ENCODE measurements around the gene TRNT1. TPM values are rescaled to one million over a fixed set of nuclear protein-coding genes. Genes with fewer than 3 reads are reported as not detected.

TRNT1 gene
- total RNA-seq, 1 donor from 2014 or later, result 38.3 TPM

- intact Hi-C loops (cut with micrococcal nuclease), result no loop called here
Measured at GRCh38 chr3:3110749-3111361, 15.9 kb upstream of the TRNT1 start.

GRCh38 chr3:3113042-3113709 is 13.6 kb upstream of the TRNT1 start:
- intact Hi-C loops (cut with micrococcal nuclease), result no loop called here

DNA sequence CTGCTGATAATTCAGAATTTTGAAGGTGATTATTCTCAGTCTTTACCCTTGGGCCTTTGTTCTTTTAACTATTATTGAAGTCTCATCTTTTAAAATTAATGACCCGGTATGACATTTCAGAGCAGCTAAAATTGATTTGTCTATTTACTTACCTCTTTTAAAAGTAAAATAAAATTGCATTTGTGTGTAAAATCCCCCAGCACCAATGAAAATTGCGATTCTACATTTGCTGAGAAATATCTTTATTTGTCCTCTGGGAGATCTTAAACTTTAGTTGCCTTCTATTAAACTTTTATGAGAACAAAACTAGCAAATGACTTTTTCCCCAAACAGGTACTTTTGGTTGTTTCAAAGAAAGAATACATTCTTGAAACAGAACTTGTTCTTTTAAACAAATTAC is 9.1 kb upstream of the TRNT1 start:
- intact Hi-C loops (cut with micrococcal nuclease), result no loop called here

- intact Hi-C loops (cut with micrococcal nuclease), result no loop called here
Measured at GRCh38 chr3:3119393-3119851, 7.3 kb upstream of the TRNT1 start.

- intact Hi-C loops (cut with micrococcal nuclease), result loop anchor here (1.0 to 2.0 kb wide), 4 partner anchors 23 to 1997 kb away; partner anchors contain the start of genes ARL8B and ITPR1
Measured at GRCh38 chr3:3125977-3126376, 763 bp upstream of the TRNT1 start.

- intact Hi-C loops (cut with micrococcal nuclease), result loop anchor here (1.0 to 2.0 kb wide), 5 partner anchors 21 to 1995 kb away; partner anchors contain the start of genes ARL8B, CRBN and SETMAR
Measured at GRCh38 chr3:3127432-3128010, 781 bp downstream of the TRNT1 start.

DNA sequence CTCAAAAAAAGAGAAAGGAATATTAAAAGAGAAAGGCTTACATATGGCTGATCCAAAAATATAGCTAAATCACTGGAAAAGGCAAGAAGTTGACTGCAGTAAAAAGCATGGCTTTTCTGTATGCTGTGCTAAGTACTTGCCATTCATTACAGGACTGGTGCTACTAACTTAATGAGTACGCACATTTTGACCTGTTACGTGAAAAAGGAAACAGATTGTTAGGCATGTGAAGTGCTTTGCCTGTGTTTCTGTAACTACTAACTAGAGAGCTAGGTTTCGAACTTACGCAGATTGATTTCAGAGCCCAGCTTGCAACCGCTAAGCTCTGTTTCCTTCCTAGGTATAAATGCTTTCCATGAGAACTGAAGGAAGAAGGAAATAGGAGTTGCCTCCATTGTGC is 2.8 kb downstream of the TRNT1 start:
- intact Hi-C loops (cut with micrococcal nuclease), result no loop called here

DNA sequence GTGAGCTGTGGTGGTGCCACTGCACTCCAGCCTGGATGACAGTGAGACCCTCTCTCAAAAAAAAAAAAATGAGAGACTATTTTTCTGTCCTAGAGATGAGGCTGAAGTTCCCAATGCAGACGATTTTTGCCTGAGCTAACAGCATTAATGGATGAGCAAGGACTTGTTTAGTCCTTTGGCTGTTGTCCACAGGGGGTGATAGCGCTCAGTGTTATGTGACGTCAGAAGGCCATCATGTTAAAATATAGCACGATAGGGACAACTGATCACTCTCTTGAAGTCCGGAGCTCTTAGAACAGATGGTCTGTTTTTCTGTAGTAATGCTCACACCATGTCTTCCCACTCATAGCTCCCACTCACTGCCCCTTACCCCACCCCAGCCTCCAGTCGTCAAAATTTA is 6.8 kb downstream of the TRNT1 start:
- intact Hi-C loops (cut with micrococcal nuclease), result no loop called here

DNA sequence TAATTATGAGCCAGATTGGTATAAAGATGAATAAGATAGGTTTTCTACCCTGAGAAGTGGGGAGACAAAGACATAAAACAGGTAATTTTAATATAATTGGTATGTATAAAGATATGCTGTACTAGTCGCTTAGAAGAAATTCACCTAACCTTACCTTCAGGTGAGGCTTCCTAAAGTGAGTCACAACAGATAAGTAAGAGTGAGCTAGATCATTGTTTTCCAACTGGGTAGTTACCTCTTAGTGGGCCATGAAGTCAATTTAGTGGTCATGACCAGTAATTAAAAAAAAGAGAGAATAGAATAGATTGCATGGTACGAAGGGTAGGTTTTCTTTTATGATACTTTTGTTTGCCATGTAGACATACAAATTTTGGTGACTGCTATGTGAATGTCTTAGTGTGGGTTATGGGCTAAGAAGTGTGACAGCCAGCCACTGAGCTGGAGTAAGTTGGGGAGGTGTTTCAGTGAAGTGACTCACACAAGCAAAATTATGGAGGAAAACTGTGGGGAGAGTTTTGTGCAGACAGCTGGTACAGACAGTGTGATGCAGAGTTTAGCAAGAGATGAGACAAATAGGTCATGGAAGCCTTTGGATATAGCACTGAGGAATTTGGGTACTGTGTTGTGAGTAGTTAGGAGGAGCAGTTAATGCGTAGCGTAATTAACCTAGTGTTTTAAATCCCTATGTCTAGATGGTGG is 8.2 kb downstream of the TRNT1 start:
- intact Hi-C loops (cut with micrococcal nuclease), result no loop called here

DNA sequence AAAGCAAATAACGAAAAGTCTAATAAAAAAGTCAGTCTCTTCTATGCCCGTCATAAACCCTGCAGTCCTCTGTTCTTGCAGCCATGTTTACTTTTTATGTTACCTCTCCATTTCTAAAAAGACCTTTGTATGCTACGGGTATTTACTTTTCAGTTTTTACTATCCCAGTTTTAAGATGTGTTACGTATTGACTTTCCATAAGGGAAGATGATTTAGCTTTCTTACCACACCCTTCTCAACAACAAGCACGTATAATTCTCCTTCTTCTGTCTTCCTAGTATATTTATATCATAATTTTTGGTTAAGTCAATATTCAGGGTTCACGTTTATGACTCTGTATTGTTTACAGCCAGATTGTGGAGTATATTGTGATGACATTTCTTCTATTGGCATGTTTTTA is 10.8 kb downstream of the TRNT1 start:
- intact Hi-C loops (cut with micrococcal nuclease), result no loop called here

DNA sequence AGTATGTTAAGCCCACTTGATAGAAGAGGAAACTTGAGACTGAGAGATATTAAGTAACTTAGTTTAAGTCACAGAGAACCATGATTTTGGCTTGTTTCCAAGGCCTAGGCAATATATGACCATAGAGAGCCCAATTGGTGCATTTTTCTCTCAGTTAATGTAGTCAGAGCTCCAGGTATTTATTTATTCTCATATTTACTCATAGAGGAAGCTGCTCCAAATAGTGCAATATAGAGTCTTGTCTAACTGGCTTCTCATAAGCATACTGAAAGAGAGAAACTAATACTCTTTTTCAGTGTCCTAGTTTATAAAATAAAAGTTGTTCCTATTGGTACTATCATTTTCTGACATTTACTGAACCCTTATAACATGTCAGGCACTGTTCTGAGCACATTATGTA is 15.2 kb downstream of the TRNT1 start:
- intact Hi-C loops (cut with micrococcal nuclease), result no loop called here

DNA sequence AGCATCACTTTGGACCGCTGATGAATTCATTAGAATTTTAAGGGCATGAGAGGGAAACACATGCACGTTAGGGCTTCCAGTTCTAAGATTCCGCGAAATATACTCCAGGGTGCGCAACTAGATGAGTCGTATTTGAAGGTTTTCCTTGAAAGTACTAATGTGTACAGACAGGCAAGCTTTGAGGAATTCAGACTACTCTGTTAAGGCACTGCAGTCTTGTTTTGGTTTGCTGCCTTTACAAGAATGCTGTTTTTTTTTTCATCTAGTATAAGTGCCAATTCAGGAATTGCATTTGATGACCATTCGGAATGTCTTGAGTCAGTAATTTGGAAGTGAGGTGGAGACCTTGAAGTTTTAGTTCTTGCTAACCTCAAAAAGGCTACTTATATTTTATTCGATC is 19.1 kb downstream of the TRNT1 start:
- intact Hi-C loops (cut with micrococcal nuclease), result no loop called here

- intact Hi-C loops (cut with micrococcal nuclease), result loop anchor here (2.0 kb wide), 1 partner anchor 23 kb away; the partner anchor contains the start of gene TRNT1
Measured at GRCh38 chr3:3149560-3149959, 22.8 kb downstream of the TRNT1 start.

GRCh38 chr3:3151513-3151912 is 24.8 kb downstream of the TRNT1 start:
- intact Hi-C loops (cut with micrococcal nuclease), result no loop called here

- intact Hi-C loops (cut with micrococcal nuclease), result no loop called here
Measured at GRCh38 chr3:3154879-3155610, 28.3 kb downstream of the TRNT1 start.

GRCh38 chr3:3157484-3157883 is 30.7 kb downstream of the TRNT1 start:
- intact Hi-C loops (cut with micrococcal nuclease), result no loop called here

DNA sequence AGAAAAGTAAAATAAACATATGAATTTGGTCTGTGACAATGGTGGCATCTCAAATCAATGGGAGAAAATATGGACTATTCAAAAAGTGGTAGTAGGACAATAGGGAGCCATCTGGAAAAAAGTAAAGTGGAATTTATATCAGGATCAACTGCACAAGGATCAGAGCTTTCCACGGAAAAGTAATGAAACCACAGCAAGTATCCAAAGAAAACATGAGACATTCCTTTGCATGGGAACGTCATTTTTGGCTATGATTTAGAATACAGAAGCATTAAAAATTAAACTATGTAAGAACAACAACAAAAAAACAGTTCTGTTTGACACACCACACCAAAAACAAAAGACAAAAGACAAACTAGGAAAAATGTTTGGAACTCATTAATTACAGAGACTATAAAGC is 34.1 kb downstream of the TRNT1 start:
- intact Hi-C loops (cut with micrococcal nuclease), result no loop called here

DNA sequence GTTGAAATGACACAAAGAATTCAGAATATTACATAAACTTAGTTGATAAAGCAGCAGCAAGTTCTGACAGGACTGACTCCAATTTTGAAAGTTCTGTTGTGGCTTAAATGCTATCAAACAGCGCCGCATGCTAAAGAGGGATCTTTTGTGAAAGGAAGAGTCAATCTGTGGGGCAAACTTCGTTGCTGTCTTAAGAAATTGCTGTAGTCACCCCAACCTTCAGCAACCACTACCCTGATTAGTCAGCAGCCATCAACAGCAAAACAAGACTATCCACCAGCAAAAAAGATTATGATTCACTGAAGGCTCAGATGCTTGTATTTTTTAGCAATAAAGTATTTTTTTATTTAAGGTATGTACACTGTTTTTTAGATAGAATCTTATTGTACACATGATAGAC is 38.5 kb downstream of the TRNT1 start:
- intact Hi-C loops (cut with micrococcal nuclease), result no loop called here

- intact Hi-C loops (cut with micrococcal nuclease), result no loop called here
Measured at GRCh38 chr3:3165650-3166049, 38.9 kb downstream of the TRNT1 start.

- intact Hi-C loops (cut with micrococcal nuclease), result loop anchor here (1.0 to 10.0 kb wide), 4 partner anchors 8 to 1954 kb away; partner anchors contain the start of genes ARL8B and CRBN
Measured at GRCh38 chr3:3170998-3171397, 44.3 kb downstream of the TRNT1 start.

DNA sequence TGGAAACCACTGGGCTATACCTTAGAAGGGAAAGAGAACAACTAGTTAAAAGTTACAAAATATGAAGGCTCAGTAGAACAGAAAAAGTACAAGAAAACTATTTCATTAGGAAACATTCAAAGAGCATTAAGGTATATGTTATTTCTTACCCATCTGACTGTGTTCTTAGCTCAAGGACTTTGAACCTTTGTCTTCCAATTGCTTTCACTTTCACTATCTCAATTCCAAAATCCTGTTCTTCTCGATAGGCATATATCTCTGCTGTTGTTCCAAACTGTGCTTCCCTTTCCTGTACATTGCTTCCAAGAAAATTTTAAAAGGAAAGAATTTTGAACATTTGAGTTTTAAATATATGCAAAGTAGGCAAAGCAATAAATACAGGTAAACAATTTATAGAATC is 45.9 kb downstream of the TRNT1 start:
- intact Hi-C loops (cut with micrococcal nuclease), result loop anchor here (1.0 to 10.0 kb wide), 4 partner anchors 45 to 1952 kb away; partner anchors contain the start of gene ARL8B
